ENCODE data around the gene CLN6. TPM values are rescaled to one million over a fixed set of nuclear protein-coding genes. Genes with fewer than 3 reads are reported as not detected.

The CLN6 gene
- total RNA-seq, 1 donor from 2014 or later = 46.6 TPM

DNA sequence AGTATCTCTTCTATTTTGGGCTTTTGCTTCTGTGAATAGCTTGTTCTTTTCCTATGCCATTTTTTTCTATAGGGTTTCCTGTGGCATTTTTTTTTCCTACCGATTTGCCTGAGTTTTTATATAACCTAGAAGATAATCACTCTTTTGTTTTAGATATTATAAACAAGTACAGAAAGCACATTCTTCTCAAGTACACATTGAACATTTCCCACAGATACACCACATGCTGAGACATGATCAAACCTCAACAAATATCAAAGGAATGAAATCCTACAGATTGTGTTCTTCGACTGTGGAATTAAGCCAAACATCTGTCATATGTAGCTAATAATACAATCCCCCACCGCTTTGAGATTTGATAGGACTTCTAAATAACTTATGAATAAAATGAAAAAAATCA lies 38.9 kb upstream of the CLN6 start:
- Mint-ChIP-seq H3K27ac (no peak overlapping the region), H3K4me1 (ENCODE audit: low read depth) (peaks cover 25% of the 10 kb centered on the region), H3K27me3 (no peaks in the 10 kb centered on the region), H3K4me3 (ENCODE audit: low read depth) (no peak overlapping the region), H3K36me3 (ENCODE audit: insufficient read depth) (no peaks in the 10 kb centered on the region), H3K9me3 (ENCODE audit: low read depth) (no peaks in the 10 kb centered on the region)
- no peak for DNase-seq (ENCODE audit: low spot score, unreplicated experiment)
- TF ChIP-seq, protein P1, sequence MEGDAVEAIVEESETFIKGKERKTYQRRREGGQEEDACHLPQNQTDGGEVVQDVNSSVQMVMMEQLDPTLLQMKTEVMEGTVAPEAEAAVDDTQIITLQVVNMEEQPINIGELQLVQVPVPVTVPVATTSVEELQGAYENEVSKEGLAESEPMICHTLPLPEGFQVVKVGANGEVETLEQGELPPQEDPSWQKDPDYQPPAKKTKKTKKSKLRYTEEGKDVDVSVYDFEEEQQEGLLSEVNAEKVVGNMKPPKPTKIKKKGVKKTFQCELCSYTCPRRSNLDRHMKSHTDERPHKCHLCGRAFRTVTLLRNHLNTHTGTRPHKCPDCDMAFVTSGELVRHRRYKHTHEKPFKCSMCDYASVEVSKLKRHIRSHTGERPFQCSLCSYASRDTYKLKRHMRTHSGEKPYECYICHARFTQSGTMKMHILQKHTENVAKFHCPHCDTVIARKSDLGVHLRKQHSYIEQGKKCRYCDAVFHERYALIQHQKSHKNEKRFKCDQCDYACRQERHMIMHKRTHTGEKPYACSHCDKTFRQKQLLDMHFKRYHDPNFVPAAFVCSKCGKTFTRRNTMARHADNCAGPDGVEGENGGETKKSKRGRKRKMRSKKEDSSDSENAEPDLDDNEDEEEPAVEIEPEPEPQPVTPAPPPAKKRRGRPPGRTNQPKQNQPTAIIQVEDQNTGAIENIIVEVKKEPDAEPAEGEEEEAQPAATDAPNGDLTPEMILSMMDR (IDR thresholded peaks at IDR 0.05; ENCODE audit: unreplicated experiment) = no peak

DNA sequence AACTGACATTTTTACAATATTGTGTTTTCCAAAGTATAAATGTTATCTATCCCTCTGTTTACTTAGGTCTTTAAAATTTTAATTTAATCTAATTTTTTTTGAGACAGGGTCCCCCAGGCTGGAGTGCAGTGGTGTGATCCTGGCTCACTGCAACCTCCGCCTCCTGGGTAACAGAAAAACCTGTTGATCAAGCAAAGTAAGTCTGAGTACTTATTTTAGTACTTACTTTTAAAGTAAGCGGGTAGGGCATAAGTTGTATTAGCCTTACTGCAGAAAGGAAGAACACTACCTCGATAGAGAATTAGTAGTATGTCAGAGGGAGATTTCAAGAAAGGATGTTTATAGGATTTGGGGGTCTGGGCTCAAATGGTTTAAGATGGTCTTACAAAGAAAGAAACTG lies 36.1 kb upstream of the CLN6 start:
- TF ChIP-seq, protein P1 (IDR thresholded peaks at IDR 0.05; ENCODE audit: unreplicated experiment) = no peak
- H3K27me3 Mint-ChIP-seq = no peaks in the 10 kb centered on the region
- no peaks in the 10 kb centered on the region for H3K9me3 Mint-ChIP-seq (ENCODE audit: low read depth)
- H3K27ac Mint-ChIP-seq = no peak overlapping the region
- H3K4me3 Mint-ChIP-seq (ENCODE audit: low read depth) = no peak overlapping the region
- no peak for DNase-seq (ENCODE audit: low spot score, unreplicated experiment)
- no peaks in the 10 kb centered on the region for H3K36me3 Mint-ChIP-seq (ENCODE audit: insufficient read depth)
- H3K4me1 Mint-ChIP-seq (ENCODE audit: low read depth) = peaks cover 10% of the 10 kb centered on the region

DNA sequence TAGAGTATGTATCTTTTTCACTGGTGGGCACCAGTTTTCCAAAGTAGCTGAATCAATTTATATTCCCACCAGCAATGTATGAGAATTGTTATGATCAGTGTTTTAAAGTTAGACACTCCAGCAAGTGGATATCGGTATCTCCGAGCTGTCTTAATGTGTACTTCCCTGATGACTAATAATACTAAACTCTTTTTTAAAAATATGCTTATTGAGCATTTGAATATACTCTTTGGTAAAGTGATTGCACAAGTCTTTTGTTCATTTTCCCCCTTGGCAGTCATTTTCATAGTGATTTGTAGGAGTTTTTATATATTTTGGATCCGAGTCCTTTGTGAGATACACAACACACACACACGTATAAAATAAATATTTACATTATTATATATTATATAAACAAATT lies 35.6 kb upstream of the CLN6 start:
- H3K4me3 Mint-ChIP-seq (ENCODE audit: low read depth) = no peak overlapping the region
- H3K36me3 Mint-ChIP-seq (ENCODE audit: insufficient read depth) = no peaks in the 10 kb centered on the region
- no peaks in the 10 kb centered on the region for H3K9me3 Mint-ChIP-seq (ENCODE audit: low read depth)
- H3K4me1 Mint-ChIP-seq (ENCODE audit: low read depth) = peaks cover 10% of the 10 kb centered on the region
- TF ChIP-seq, protein P1 (IDR thresholded peaks at IDR 0.05; ENCODE audit: unreplicated experiment) = no peak
- no peaks in the 10 kb centered on the region for H3K27me3 Mint-ChIP-seq
- no peak overlapping the region for H3K27ac Mint-ChIP-seq
- DNase-seq (ENCODE audit: low spot score, unreplicated experiment) = no peak

DNA sequence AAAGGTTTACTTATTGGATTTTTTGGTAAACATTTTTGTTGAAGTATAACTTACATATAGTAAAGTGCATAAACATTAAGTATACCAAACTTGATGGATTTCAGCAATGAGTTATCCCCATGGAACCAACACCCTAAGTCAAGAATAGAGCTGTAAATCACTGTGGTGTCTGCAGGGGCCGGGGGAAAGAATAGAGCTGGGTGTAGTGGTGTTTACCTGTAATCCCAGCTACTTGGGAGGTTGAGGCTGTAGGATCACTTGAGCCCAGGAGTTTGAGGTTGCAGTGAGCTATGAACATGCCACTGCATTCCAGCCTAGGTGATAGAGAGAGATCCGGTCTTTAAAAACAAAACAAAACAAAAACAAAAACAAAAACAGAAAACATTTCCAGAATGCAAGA lies 34.8 kb upstream of the CLN6 start:
- H3K4me3 Mint-ChIP-seq (ENCODE audit: low read depth) = no peak overlapping the region
- H3K36me3 Mint-ChIP-seq (ENCODE audit: insufficient read depth) = no peaks in the 10 kb centered on the region
- DNase-seq (ENCODE audit: low spot score, unreplicated experiment) = no peak
- no peak overlapping the region for H3K27ac Mint-ChIP-seq
- H3K4me1 Mint-ChIP-seq (ENCODE audit: low read depth) = peaks cover 10% of the 10 kb centered on the region
- TF ChIP-seq, protein P1 (IDR thresholded peaks at IDR 0.05; ENCODE audit: unreplicated experiment) = no peak
- H3K9me3 Mint-ChIP-seq (ENCODE audit: low read depth) = no peaks in the 10 kb centered on the region
- H3K27me3 Mint-ChIP-seq = no peaks in the 10 kb centered on the region

DNA sequence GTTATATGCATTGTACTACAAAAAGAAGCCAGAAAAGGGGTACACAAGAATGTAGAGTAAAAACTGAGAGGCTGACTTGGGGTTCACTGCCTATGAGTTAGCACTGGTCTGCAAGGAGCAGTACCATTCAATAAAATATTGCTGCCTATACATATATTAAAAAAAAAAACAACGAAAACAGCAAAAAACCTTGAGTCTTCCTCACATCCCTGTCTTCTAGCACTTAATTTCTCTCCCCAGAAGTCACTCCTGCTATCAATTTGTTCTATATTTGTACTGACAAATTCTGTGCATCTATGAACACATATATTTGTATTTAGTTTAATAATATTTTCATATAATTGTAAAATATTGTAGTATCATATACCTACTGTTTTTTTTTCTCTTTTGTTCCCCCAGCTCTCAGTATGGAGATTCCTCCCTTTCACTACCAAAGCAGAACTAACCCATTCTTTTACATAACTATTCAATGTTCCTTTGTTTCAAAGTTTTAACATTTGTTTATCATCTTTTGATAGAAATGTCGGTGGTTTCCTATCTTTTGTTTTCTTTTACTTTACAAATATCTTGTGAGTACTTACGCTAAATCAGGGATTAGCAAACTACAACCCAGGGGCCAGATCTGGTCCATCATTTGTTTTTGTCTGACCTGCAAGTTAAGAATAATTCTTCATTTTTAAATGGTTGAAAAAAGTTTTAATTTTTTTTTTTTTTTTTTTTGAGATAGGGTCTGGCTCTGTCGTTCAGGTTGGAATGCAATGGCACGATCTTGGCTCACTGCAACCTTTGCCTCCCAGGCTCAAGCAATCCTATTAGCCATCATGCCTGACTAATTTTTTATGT lies 33.2 kb upstream of the CLN6 start:
- no peaks in the 10 kb centered on the region for H3K9me3 Mint-ChIP-seq (ENCODE audit: low read depth)
- no peak for DNase-seq (ENCODE audit: low spot score, unreplicated experiment)

More for the DNA sequence above, 33.2 kb upstream of the CLN6 start:
- Mint-ChIP-seq H3K36me3 (ENCODE audit: insufficient read depth) (no peaks in the 10 kb centered on the region), H3K27me3 (no peaks in the 10 kb centered on the region), H3K27ac (no peak overlapping the region), H3K4me1 (ENCODE audit: low read depth) (peaks cover 10% of the 10 kb centered on the region), H3K4me3 (ENCODE audit: low read depth) (no peak overlapping the region)
- TF ChIP-seq, protein P1 (IDR thresholded peaks at IDR 0.05; ENCODE audit: unreplicated experiment) = no peak

All from progenitor cell of endocrine pancreas (in vitro differentiated cells).